K562 (cell line): ENCODE measurements around the gene SPI1. TPM values are rescaled to one million over a fixed set of nuclear protein-coding genes. Genes with fewer than 3 reads are reported as not detected.

Experiments
- ARHGAP35 ChIP-seq: fragments of 450-650 bp; IDR thresholded peaks from 2 replicates; pipeline ENCODE4 v1.6.1; 2018; ENCODE audit not compliant: partially characterized antibody
- DMBX1 ChIP-seq: fragments of 250-450 bp; sonication (Bioruptor Pico); IDR thresholded peaks from 2 replicates; pipeline ENCODE4 v1.8.0; 2022; ENCODE audit warnings: inconsistent platforms, mild to moderate bottlenecking, moderate library complexity, borderline replicate concordance
- EHMT2 ChIP-seq: fragments of 450-650 bp; IDR thresholded peaks from 2 replicates; pipeline ENCODE4 v1.6.1; 2018; ENCODE audit warnings: antibody characterized with exemption
- HDGF ChIP-seq: fragments of 450-650 bp; IDR thresholded peaks from 2 replicates; pipeline ENCODE4 v1.6.1; 2016
- ILF3 ChIP-seq: fragments of 450-650 bp; IDR thresholded peaks from 2 replicates; pipeline ENCODE4 v1.6.1; 2018; ENCODE audit warnings: antibody characterized with exemption, mild to moderate bottlenecking, moderate library complexity, borderline replicate concordance
- KDM1A ChIP-seq, 2 experiments: fragments of 450-650 bp; IDR thresholded peaks; 2 replicates each; pipeline ENCODE4 v1.6.1; 2016; ENCODE audit warnings: mild to moderate bottlenecking in 2 of 2
- LARP7 ChIP-seq: fragments of 450-650 bp; IDR thresholded peaks from 2 replicates; pipeline ENCODE4 v1.6.1; 2016
- MTA1 ChIP-seq: fragments of 450-650 bp; IDR thresholded peaks from 2 replicates; pipeline ENCODE4 v1.6.1; 2017; ENCODE audit warnings: borderline replicate concordance
- PBX2 ChIP-seq, 2 experiments: IDR thresholded peaks in 1 of 2; conservative IDR thresholded peaks in 1 of 2; 2 replicates each; pipeline ENCODE4 v1.6.1; 2016; ENCODE audit warnings: low read depth in 2 of 2, mild to moderate bottlenecking in 1 of 2, missing compliant biosample characterization in 1 of 2, missing genetic modification characterization in 1 of 2, moderate library complexity in 1 of 2
- ZBTB5 ChIP-seq: fragments of 450-650 bp; IDR thresholded peaks from 2 replicates; pipeline ENCODE4 v1.6.1; 2017; ENCODE audit warnings: antibody characterized with exemption
- ZNF609 ChIP-seq: sonication (generic); formaldehyde crosslinking; IDR thresholded peaks from 2 replicates; pipeline ENCODE4 v1.8.1; 2023; ENCODE audit warnings: missing genetic modification reagents, mild to moderate bottlenecking, borderline replicate concordance
- ZNF668 ChIP-seq: fragments of 250-450 bp; sonication (Bioruptor Pico); IDR thresholded peaks from 2 replicates; pipeline ENCODE4 v1.8.0; 2022; ENCODE audit warnings: mild to moderate bottlenecking, inconsistent platforms
- ZNF780A ChIP-seq: fragments of 250-450 bp; sonication (Bioruptor Pico); IDR thresholded peaks from 2 replicates; pipeline ENCODE4 v1.5.0; 2021; ENCODE audit warnings: mild to moderate bottlenecking
- ZSCAN32 ChIP-seq: fragments of 450-650 bp; formaldehyde crosslinking; IDR thresholded peaks from 2 replicates; pipeline ENCODE4 v1.4.0; 2020; ENCODE audit warnings: mild to moderate bottlenecking, moderate library complexity
- polyA plus RNA-seq, 8 experiments: library from polyadenylated mRNA; depleted of rRNA in 4 of 8; stranded (reverse) in 5 of 8; unstranded in 3 of 8; fragments of >200 nt; fragmentation: Nextera tagmentation in 2 of 8; fragmentation: Illumina TruSeq in 1 of 8; extraction: Ambion mirVana in 2 of 8; extraction: Trizol in 1 of 8; gene quantifications; 2 replicates each; pipeline versions ENCODE4 v1.2.1 to v1.2.3, GENCODE V29; 2011 to 2014; ENCODE audit warnings: inconsistent platforms in 1 of 8, missing spikeins in 1 of 8
- total RNA-seq, 7 experiments: library from RNA; depleted of rRNA in 6 of 7; stranded (reverse); fragments of >200 nt in 6 of 7; fragmentation: Illumina TruSeq in 2 of 7; extraction: Trizol in 2 of 7; gene quantifications; 2 replicates each; pipeline versions ENCODE4 v1.2.1 to v1.2.3, GENCODE V29; 2011 to 2021; ENCODE audit warnings: low replicate concordance in 1 of 7
- TF ChIP-seq, protein P1 (sequence below), 2 experiments: fragments of 450-650 bp; IDR thresholded peaks; 2 replicates each; pipeline ENCODE4 v1.6.1; 2016
- TF ChIP-seq, protein P2 (sequence below): sonication (generic); formaldehyde crosslinking; IDR thresholded peaks from 2 replicates; pipeline ENCODE4 v1.8.0; 2022; ENCODE audit warnings: mild to moderate bottlenecking, missing genetic modification reagents
- TF ChIP-seq, protein P3 (sequence below): fragments of 250-450 bp; sonication (Bioruptor Pico); IDR thresholded peaks from 2 replicates; pipeline ENCODE4 v1.8.0; 2022; ENCODE audit warnings: moderate library complexity, mild to moderate bottlenecking, inconsistent platforms

Gene SPI1
- total and polyA plus RNA-seq, 9 of the 15 experiments (the other 6 are each of a cell fraction or from before 2014, with no cell fraction given) = 0.10 to 33.7 (median 10.3) TPM

DNA sequence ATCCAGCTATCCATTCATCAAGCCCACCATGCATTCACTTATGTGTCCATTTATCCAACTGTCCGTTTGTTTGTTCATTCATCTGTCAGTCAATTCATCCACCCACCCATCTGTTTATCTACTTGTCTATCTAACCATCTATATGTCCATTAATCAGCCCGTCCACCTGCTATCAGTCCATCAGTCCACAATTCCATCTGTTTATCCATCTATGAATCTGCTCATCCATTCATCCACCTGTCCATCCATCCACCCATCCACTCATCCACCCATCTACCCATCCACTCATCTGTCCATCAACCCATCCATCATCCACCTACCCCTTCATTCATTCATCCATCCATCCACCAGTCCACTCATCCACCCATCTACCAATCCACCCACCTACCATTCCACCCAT is 970 bp upstream of the SPI1 start (continued):
- TF ChIP-seq ZSCAN32 (CRISPR knock-in tag) (no peak), KDM1A (IDR thresholded peaks at IDR 0.05) (peak in 1 of 2 experiments; percentile 15; a peak in 1 of 4 replicates), PBX2 (CRISPR knock-in tag; IDR thresholded peaks at IDR 0.05; ENCODE audit: low read depth) (no peak), PBX2 (tag; conservative IDR thresholded peaks at IDR 0.05; ENCODE audit: low read depth) (0 out of 2 replicates have a peak, but pooled peaks have one; percentile 35), ZNF609 (no peak), ZNF780A (CRISPR knock-in tag) (no peak), ZBTB5 (peak; percentile 20; the same call in 1 of the 2 replicates), ILF3 (no peak), DMBX1 (CRISPR knock-in tag) (no peak), MTA1 (peak; percentile 56; the same call in 1 of the 2 replicates), ZNF668 (CRISPR knock-in tag) (no peak), HDGF (0 out of 2 replicates have a peak, but pooled peaks have one; percentile 47), ARHGAP35 (no peak), LARP7 (peak; percentile 60; the same call in 1 of the 2 replicates), EHMT2 (peak; percentile 72)
- TF ChIP-seq, protein P1, sequence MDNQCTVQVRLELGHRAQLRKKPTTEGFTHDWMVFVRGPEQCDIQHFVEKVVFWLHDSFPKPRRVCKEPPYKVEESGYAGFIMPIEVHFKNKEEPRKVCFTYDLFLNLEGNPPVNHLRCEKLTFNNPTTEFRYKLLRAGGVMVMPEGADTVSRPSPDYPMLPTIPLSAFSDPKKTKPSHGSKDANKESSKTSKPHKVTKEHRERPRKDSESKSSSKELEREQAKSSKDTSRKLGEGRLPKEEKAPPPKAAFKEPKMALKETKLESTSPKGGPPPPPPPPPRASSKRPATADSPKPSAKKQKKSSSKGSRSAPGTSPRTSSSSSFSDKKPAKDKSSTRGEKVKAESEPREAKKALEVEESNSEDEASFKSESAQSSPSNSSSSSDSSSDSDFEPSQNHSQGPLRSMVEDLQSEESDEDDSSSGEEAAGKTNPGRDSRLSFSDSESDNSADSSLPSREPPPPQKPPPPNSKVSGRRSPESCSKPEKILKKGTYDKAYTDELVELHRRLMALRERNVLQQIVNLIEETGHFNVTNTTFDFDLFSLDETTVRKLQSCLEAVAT (IDR thresholded peaks at IDR 0.05) = peak; percentile 17 to 89; a peak in 3 of 4 replicates
- TF ChIP-seq, protein P2, sequence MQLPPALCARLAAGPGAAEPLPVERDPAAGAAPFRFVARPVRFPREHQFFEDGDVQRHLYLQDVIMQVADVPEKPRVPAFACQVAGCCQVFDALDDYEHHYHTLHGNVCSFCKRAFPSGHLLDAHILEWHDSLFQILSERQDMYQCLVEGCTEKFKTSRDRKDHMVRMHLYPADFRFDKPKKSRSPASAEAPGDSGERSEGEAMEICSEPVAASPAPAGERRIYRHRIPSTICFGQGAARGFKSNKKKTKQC (CRISPR knock-in tag) = no peak
- TF ChIP-seq, protein P3, sequence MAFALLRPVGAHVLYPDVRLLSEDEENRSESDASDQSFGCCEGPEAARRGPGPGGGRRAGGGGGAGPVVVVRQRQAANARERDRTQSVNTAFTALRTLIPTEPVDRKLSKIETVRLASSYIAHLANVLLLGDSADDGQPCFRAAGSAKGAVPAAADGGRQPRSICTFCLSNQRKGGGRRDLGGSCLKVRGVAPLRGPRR (CRISPR knock-in tag) = no peak
